Esophagus muscularis mucosa (tissue), 4 donors: ENCODE measurements around the gene SOX9. TPM values are rescaled to one million over a fixed set of nuclear protein-coding genes. Genes with fewer than 3 reads are reported as not detected.

Source experiments
- DNase-seq: peaks from one replicate; pipeline ENCODE4 v3.0.0-alpha.2; 2017; ENCODE audit errors: extremely low spot score
- H3K27ac ChIP-seq, 4 donors: fragments of 200-600 bp; sonication (generic); replicated peaks in 1 of 4; 1 replicate in 3 of 4; 2 replicates in 1 of 4; pipeline ENCODE4 v1.5.1; 2016 to 2019; ENCODE audit warnings: mild to moderate bottlenecking in 1 of 4
- H3K27me3 ChIP-seq, 4 donors: fragments of 200-600 bp; sonication (generic); one replicate each; pipeline versions ENCODE4 v1.5.1 to v1.6.0; 2016 to 2019
- H3K36me3 ChIP-seq, 4 donors: fragments of 200-600 bp; sonication (generic); one replicate each; pipeline ENCODE4 v1.5.1; 2016 to 2019
- H3K4me1 ChIP-seq, 4 donors: fragments of 200-600 bp; sonication (generic); one replicate each; pipeline ENCODE4 v1.5.1; 2016 to 2019
- H3K4me3 ChIP-seq, 4 donors: fragments of 200-600 bp; sonication (generic); 1 replicate in 2 of 4; 2 replicates in 2 of 4; pipeline ENCODE4 v1.5.1; 2016 to 2019; ENCODE audit warnings: mild to moderate bottlenecking in 4 of 4, moderate library complexity in 1 of 4
- H3K9me3 ChIP-seq, 4 donors: fragments of 200-600 bp; sonication (generic); 1 replicate in 3 of 4; 2 replicates in 1 of 4; pipeline ENCODE4 v1.5.1; 2016 to 2019
- EP300 ChIP-seq: sonication (generic); formaldehyde crosslinking; IDR thresholded peaks from one replicate; pipeline ENCODE4 v1.6.1; 2017; ENCODE audit warnings: antibody characterized with exemption
- POLR2A ChIP-seq: fragments of 450-650 bp; IDR thresholded peaks from one replicate; pipeline ENCODE4 v1.6.1; 2017; ENCODE audit warnings: antibody characterized with exemption, moderate library complexity, mild to moderate bottlenecking, low read depth
- POLR2AphosphoS5 ChIP-seq, 2 donors: sonication (generic); formaldehyde crosslinking; IDR thresholded peaks; one replicate each; pipeline ENCODE4 v1.6.1; 2017; ENCODE audit warnings: antibody characterized with exemption in 2 of 2
- WGBS: methylation state at CpG from one replicate; pipeline ENCODE4 v1.1.5; 2018; 5-methylcytosine and 5-hydroxymethylcytosine counted together
- intact Hi-C: fragments of 100-400 bp; cut with DNase I; formaldehyde crosslinking; loops from one replicate; pipeline ENCODE4 v1.15.1; 2023
- total RNA-seq, 4 donors: library from RNA; depleted of rRNA; stranded (reverse); fragments of >200 nt; gene quantifications; one replicate each; pipeline versions ENCODE4 v1.1.0 to v1.2.1, GENCODE V29; 2016
- TF ChIP-seq, protein P1 (sequence below), 3 experiments: fragments of 200-600 bp in 2 of 3; fragments of 450-650 bp in 1 of 3; sonication (generic) in 2 of 3; IDR thresholded peaks; one replicate each; pipeline ENCODE4 v1.5.1; 2017 to 2019; ENCODE audit warnings: antibody characterized with exemption in 3 of 3, mild to moderate bottlenecking in 2 of 3, moderate library complexity in 1 of 3

The SOX9 gene
- total RNA-seq, 4 donors from 2014 or later, result 1.4 to 3.7 (median 1.9) TPM

DNA sequence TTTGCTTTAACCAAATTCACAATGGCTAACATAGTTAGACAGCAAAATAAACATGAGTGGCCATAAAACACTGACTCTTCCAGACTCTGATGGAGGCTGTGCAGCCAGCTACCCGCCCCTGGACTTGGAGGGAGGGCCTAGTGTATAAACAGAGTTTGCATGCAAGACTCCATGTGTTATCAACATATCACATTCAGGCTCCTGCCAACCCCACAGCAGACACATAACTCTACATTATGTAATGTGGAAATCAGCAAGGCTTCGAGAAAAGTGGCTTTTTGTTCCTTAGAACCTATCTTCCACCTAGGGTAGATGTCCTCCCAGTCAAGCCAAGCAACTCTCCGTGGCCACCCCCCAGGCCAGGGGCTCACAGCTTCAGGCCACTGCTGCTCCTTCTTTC, 19.3 kb upstream of the SOX9 start:
- 77% methylated on average over 3 of the region's 3 CpGs for WGBS
- H3K27me3 ChIP-seq, result peaks cover 0 to 14% (median 0%) of the 10 kb centered on the region in 4 donors
- intact Hi-C loops, result no loop called here

DNA sequence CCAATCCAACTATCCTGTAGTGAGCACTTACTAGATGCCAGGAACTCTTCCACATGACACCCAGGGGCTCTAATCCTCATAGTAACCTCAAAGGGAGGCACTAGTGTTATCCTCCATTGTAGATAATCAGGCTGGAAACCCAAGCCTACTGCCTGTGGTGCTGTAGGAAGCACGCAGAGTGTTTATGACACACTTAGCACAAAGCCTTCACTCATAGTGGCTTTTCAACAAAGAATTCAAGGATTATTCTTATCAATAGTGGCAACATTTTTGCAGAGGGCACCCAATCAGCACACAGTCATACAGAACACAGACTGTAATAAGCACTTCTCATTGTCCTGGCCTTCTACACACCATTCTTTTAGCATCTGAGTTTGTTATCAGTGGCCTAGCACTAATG, 18.5 kb upstream of the SOX9 start:
- no peak overlapping the region for H3K4me3 ChIP-seq
- no peak for DNase-seq
- 100% methylated on average over 1 of the region's 1 CpG for WGBS
- no peaks in the 10 kb centered on the region for H3K36me3 ChIP-seq
- no peaks in the 10 kb centered on the region for H3K9me3 ChIP-seq
- no peak overlapping the region for H3K27ac ChIP-seq
- peaks cover 0 to 14% (median 0%) of the 10 kb centered on the region in 4 donors for H3K27me3 ChIP-seq
- no peak for TF ChIP-seq POLR2A
- TF ChIP-seq EP300, result no peak
- TF ChIP-seq POLR2AphosphoS5 (IDR thresholded peaks at IDR 0.05), result no peak
- TF ChIP-seq, protein P1, sequence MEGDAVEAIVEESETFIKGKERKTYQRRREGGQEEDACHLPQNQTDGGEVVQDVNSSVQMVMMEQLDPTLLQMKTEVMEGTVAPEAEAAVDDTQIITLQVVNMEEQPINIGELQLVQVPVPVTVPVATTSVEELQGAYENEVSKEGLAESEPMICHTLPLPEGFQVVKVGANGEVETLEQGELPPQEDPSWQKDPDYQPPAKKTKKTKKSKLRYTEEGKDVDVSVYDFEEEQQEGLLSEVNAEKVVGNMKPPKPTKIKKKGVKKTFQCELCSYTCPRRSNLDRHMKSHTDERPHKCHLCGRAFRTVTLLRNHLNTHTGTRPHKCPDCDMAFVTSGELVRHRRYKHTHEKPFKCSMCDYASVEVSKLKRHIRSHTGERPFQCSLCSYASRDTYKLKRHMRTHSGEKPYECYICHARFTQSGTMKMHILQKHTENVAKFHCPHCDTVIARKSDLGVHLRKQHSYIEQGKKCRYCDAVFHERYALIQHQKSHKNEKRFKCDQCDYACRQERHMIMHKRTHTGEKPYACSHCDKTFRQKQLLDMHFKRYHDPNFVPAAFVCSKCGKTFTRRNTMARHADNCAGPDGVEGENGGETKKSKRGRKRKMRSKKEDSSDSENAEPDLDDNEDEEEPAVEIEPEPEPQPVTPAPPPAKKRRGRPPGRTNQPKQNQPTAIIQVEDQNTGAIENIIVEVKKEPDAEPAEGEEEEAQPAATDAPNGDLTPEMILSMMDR (IDR thresholded peaks at IDR 0.05), result no peak
- intact Hi-C loops, result no loop called here
- H3K4me1 ChIP-seq, result no peaks in the 10 kb centered on the region

More for the DNA sequence above, 19.3 kb upstream of the SOX9 start:
- TF ChIP-seq POLR2AphosphoS5 (IDR thresholded peaks at IDR 0.05) (no peak), EP300 (no peak), POLR2A (no peak)
- TF ChIP-seq, protein P1 (IDR thresholded peaks at IDR 0.05), result no peak
- Histone ChIP-seq H3K36me3 (no peaks in the 10 kb centered on the region), H3K4me3 (no peak overlapping the region), H3K9me3 (no peaks in the 10 kb centered on the region), H3K4me1 (no peaks in the 10 kb centered on the region), H3K27ac (no peak overlapping the region)
- DNase-seq, result no peak

DNA sequence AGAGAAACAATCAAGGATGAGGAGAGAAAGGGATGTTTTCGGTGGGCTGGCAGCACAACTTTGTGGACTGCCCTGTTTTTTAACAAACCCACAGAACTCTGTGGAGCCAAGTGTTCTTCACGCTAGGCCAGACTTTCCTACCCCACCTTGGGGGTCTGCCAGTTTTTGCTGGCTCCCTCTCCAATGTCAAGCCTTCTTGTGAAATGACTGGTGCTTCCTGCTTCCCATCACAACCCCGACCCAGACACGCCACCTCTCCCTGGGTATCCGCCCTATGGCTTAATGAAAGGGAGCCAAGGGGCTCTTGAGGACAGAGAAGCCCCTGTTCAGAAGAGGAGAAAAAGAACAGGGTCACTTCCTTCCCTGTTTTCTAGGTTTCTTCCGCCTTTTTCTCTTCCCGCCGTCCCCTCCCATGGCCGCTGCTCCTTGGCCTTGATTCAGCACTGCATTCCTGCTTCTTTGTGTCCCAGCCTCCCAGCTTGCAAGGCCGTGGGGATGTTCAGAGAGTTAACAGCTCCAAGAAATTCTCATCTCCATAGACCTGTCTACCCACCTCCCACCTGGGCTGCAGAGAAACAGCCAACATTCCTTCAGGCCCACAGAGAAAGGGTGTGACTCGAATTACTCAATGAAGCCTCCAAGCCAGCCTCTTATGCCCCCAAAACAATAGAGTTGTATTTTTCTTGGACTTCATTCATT, 16.5 kb upstream of the SOX9 start:
- no peak for DNase-seq
- intact Hi-C loops, result no loop called here
- TF ChIP-seq EP300 (no peak), POLR2A (no peak), POLR2AphosphoS5 (IDR thresholded peaks at IDR 0.05) (no peak)
- TF ChIP-seq, protein P1 (IDR thresholded peaks at IDR 0.05), result no peak
- Histone ChIP-seq H3K27me3 (peaks cover 0 to 28% (median 0%) of the 10 kb centered on the region in 4 donors), H3K27ac (no peak overlapping the region), H3K9me3 (no peaks in the 10 kb centered on the region), H3K36me3 (no peaks in the 10 kb centered on the region), H3K4me1 (no peaks in the 10 kb centered on the region), H3K4me3 (no peak overlapping the region)
- 72% methylated on average over 11 of the region's 11 CpGs for WGBS

DNA sequence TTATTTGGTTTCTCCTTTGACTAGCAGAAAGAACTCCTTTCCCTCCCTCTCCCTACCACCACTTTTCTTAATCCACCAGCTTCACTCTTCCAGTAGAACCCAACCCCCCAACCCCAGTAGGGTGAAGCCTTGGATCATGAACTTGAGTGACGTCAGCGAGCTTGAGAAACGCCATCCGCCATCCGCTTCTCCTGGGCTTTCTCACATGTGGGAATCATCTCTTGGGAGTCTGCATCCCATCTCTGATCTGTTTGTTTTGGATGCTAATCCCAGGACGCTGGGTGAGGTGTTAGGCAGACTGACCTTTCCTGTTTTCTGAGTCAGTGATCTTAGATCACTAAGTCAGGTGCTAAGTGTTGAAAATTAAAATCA, 16.0 kb upstream of the SOX9 start:
- no peaks in the 10 kb centered on the region for H3K9me3 ChIP-seq
- TF ChIP-seq POLR2A (no peak), POLR2AphosphoS5 (IDR thresholded peaks at IDR 0.05) (no peak), EP300 (no peak)
- TF ChIP-seq, protein P1 (IDR thresholded peaks at IDR 0.05), result no peak
- H3K27ac ChIP-seq, result no peak overlapping the region
- no peaks in the 10 kb centered on the region for H3K36me3 ChIP-seq
- H3K27me3 ChIP-seq, result peaks cover 0 to 34% (median 0%) of the 10 kb centered on the region in 4 donors
- DNase-seq, result no peak
- WGBS, result 73% methylated on average over 6 of the region's 6 CpGs
- intact Hi-C loops, result no loop called here
- H3K4me3 ChIP-seq, result no peak overlapping the region
- H3K4me1 ChIP-seq, result no peaks in the 10 kb centered on the region

DNA sequence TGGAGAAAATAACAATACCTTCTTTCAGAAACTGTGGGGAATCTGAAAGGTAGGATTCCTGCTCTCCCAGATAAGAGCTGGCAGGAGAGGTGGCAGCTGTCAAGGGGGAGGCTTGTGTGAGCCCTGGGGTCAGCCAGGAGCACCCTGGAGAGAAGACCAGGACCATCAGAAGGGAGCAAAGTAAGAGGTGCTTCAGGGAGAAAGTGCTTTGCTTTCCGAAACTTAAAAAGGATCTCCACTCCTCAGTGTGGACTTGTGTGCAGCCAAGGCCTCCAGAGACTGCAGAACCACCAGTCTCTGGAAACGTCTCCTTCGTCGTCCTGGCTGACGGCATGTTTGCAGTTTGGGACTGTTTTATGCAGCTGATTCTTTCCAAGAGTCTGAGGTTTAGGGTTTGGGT, 13.7 kb upstream of the SOX9 start:
- Histone ChIP-seq H3K27me3 (peaks cover 0 to 55% (median 0%) of the 10 kb centered on the region in 4 donors), H3K9me3 (no peaks in the 10 kb centered on the region), H3K4me3 (no peak overlapping the region), H3K36me3 (no peaks in the 10 kb centered on the region), H3K27ac (no peak overlapping the region), H3K4me1 (peaks cover 0 to 5% (median 0%) of the 10 kb centered on the region in 4 donors)
- intact Hi-C loops, result no loop called here
- 77% methylated on average over 5 of the region's 5 CpGs for WGBS
- TF ChIP-seq EP300 (no peak), POLR2AphosphoS5 (IDR thresholded peaks at IDR 0.05) (no peak), POLR2A (no peak)
- TF ChIP-seq, protein P1 (IDR thresholded peaks at IDR 0.05), result no peak
- no peak for DNase-seq
